Measurements from ENCODE around the gene LARP4B.

LARP4B gene

GRCh38 chr10:844552-844951, 87.0 kb downstream of the LARP4B start:
- no peak overlapping the region for H4K12ac ChIP-seq (ENCODE audit: low read depth, low read length)
- H3K4me3 ChIP-seq (ENCODE audit: low read depth, low read length), result no peak overlapping the region
- no peak for DNase-seq
- H2AFZ ChIP-seq (ENCODE audit: insufficient read depth, low read length, poor library complexity), result no peak overlapping the region
- no peak overlapping the region for H3K27ac ChIP-seq (ENCODE audit: low read depth, low read length)
- peaks cover 21 to 36% of the 10 kb centered on the region in 2 experiments for H3K36me3 ChIP-seq (ENCODE audit: control insufficient read depth in 1 of 2, insufficient read depth in 2 of 2, low read length in 2 of 2)
- no peak overlapping the region for H2BK120ac ChIP-seq (ENCODE audit: insufficient read depth, low read length, poor library complexity)
- H2AK5ac ChIP-seq (ENCODE audit: low read length), result no peak overlapping the region
- no peak overlapping the region for H3K4ac ChIP-seq (ENCODE audit: low read depth, low read length)
- no peak overlapping the region for H4K91ac ChIP-seq (ENCODE audit: low read depth, low read length)
- no CpG with 5 or more reads among the region's 8 CpGs for WGBS (ENCODE audit: extremely low coverage, insufficient coverage, insufficient read length)
- no peak overlapping the region for H2BK12ac ChIP-seq (ENCODE audit: low read length)
- no peaks in the 10 kb centered on the region for H3K79me2 ChIP-seq (ENCODE audit: control insufficient read depth, insufficient read depth, low read length, poor library complexity)
- peaks cover 6 to 10% of the 10 kb centered on the region in 2 experiments for H3K4me1 ChIP-seq (ENCODE audit: control insufficient read depth in 1 of 2, insufficient read depth in 2 of 2, low read length in 2 of 2)
- H3K9ac ChIP-seq (ENCODE audit: low read length), result no peak overlapping the region
- no peak overlapping the region for H2BK5ac ChIP-seq (ENCODE audit: low read depth, low read length, poor library complexity)
- H3K27me3 ChIP-seq (ENCODE audit: insufficient read depth, low read length), result no peaks in the 10 kb centered on the region
- H3K23ac ChIP-seq (ENCODE audit: low read length), result no peak overlapping the region
- H3K4me2 ChIP-seq (ENCODE audit: low read length), result no peak overlapping the region
- no peaks in the 10 kb centered on the region for H3K9me3 ChIP-seq (ENCODE audit: insufficient read depth, low read depth, low read length)
- H3K79me1 ChIP-seq (ENCODE audit: low read length), result peaks cover 2% of the 10 kb centered on the region
- no peak overlapping the region for H3K14ac ChIP-seq (ENCODE audit: low read length)
- H3K18ac ChIP-seq (ENCODE audit: low read length), result no peak overlapping the region
- no peak overlapping the region for H4K8ac ChIP-seq (ENCODE audit: low read depth, low read length)

DNA sequence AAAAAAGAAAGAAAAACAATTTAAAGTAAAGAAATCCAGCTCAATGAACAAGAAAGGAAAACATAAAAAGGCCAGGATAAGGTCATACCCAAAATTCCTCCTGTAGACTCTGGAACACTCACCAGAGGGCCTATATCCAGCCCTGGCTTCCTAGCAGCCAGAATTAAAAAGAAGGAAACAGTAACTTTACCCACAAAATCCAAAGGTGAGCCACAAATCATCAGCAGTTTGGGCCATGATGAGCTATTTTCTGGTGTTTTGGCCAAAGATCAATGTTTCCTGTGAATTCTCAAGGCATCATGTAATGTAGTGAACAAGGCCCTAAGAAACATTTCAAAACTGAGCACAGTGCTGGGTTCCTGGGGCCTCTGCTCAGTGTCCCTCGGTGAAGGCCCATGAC, 87.8 kb downstream of the LARP4B start:
- Histone ChIP-seq H4K8ac (ENCODE audit: low read depth, low read length) (no peak overlapping the region), H3K36me3 (ENCODE audit: control insufficient read depth in 1 of 2, insufficient read depth in 2 of 2, low read length in 2 of 2) (peaks cover 22 to 37% of the 10 kb centered on the region in 2 experiments), H4K12ac (ENCODE audit: low read depth, low read length) (peak overlapping the region; percentile 39), H3K18ac (ENCODE audit: low read length) (peak overlapping the region; percentile 7), H3K27me3 (ENCODE audit: insufficient read depth, low read length) (no peaks in the 10 kb centered on the region), H3K79me2 (ENCODE audit: control insufficient read depth, insufficient read depth, low read length, poor library complexity) (no peaks in the 10 kb centered on the region), H3K4me2 (ENCODE audit: low read length) (no peak overlapping the region), H3K27ac (ENCODE audit: low read depth, low read length) (no peak overlapping the region), H4K91ac (ENCODE audit: low read depth, low read length) (no peak overlapping the region), H3K23ac (ENCODE audit: low read length) (no peak overlapping the region), H2AK5ac (ENCODE audit: low read length) (no peak overlapping the region), H3K79me1 (ENCODE audit: low read length) (peaks cover 2% of the 10 kb centered on the region), H2AFZ (ENCODE audit: insufficient read depth, low read length, poor library complexity) (no peak overlapping the region), H2BK120ac (ENCODE audit: insufficient read depth, low read length, poor library complexity) (no peak overlapping the region), H3K9ac (ENCODE audit: low read length) (no peak overlapping the region), H3K4me3 (ENCODE audit: low read depth, low read length) (no peak overlapping the region), H3K9me3 (ENCODE audit: insufficient read depth, low read depth, low read length) (no peaks in the 10 kb centered on the region), H3K4me1 (ENCODE audit: control insufficient read depth in 1 of 2, insufficient read depth in 2 of 2, low read length in 2 of 2) (peaks cover 6 to 10% of the 10 kb centered on the region in 2 experiments), H3K14ac (ENCODE audit: low read length) (no peak overlapping the region), H2BK12ac (ENCODE audit: low read length) (peak overlapping the region; percentile 6), H2BK5ac (ENCODE audit: low read depth, low read length, poor library complexity) (no peak overlapping the region), H3K4ac (ENCODE audit: low read depth, low read length) (no peak overlapping the region)
- DNase-seq, result no peak
- no CpG with 5 or more reads among the region's 1 CpG for WGBS (ENCODE audit: extremely low coverage, insufficient coverage, insufficient read length)

DNA sequence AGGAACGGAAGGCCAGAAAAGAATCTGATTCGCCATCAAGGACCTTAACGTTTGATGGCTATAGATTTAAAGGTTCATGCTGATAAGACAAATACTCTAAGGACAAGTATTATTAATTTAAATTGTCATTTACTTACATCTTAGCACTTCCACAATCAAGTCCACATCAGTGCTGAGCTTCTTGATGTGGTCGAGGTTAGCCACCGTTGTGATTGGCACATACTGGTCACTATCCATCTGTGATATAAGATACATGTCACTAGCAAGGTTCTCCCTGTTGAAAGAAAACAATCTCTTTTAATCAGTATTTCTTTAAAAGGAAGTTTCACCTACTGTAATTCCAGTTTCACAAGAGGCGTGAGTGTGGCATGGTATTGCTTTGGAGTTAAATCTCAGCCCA, 88.7 kb downstream of the LARP4B start:
- Histone ChIP-seq H4K91ac (ENCODE audit: low read depth, low read length) (no peak overlapping the region), H3K27me3 (ENCODE audit: insufficient read depth, low read length) (no peaks in the 10 kb centered on the region), H3K4me2 (ENCODE audit: low read length) (no peak overlapping the region), H3K18ac (ENCODE audit: low read length) (no peak overlapping the region), H2AK5ac (ENCODE audit: low read length) (no peak overlapping the region), H3K14ac (ENCODE audit: low read length) (no peak overlapping the region), H3K79me2 (ENCODE audit: control insufficient read depth, insufficient read depth, low read length, poor library complexity) (no peaks in the 10 kb centered on the region), H3K9me3 (ENCODE audit: insufficient read depth, low read depth, low read length) (no peaks in the 10 kb centered on the region), H2AFZ (ENCODE audit: insufficient read depth, low read length, poor library complexity) (no peak overlapping the region), H3K79me1 (ENCODE audit: low read length) (peaks cover 2% of the 10 kb centered on the region), H2BK5ac (ENCODE audit: low read depth, low read length, poor library complexity) (no peak overlapping the region), H2BK12ac (ENCODE audit: low read length) (no peak overlapping the region), H2BK120ac (ENCODE audit: insufficient read depth, low read length, poor library complexity) (no peak overlapping the region), H3K36me3 (ENCODE audit: control insufficient read depth in 1 of 2, insufficient read depth in 2 of 2, low read length in 2 of 2) (peaks cover 22 to 36% of the 10 kb centered on the region in 2 experiments), H3K4me3 (ENCODE audit: low read depth, low read length) (no peak overlapping the region), H3K9ac (ENCODE audit: low read length) (no peak overlapping the region), H4K8ac (ENCODE audit: low read depth, low read length) (no peak overlapping the region), H3K23ac (ENCODE audit: low read length) (no peak overlapping the region), H3K4ac (ENCODE audit: low read depth, low read length) (no peak overlapping the region), H3K27ac (ENCODE audit: low read depth, low read length) (no peak overlapping the region), H3K4me1 (ENCODE audit: control insufficient read depth in 1 of 2, insufficient read depth in 2 of 2, low read length in 2 of 2) (peaks cover 6 to 10% of the 10 kb centered on the region in 2 experiments), H4K12ac (ENCODE audit: low read depth, low read length) (no peak overlapping the region)
- no CpG with 5 or more reads among the region's 6 CpGs for WGBS (ENCODE audit: extremely low coverage, insufficient coverage, insufficient read length)
- no peak for DNase-seq

GRCh38 chr10:841535-841934, 90.0 kb downstream of the LARP4B start:
- DNase-seq, result no peak
- Histone ChIP-seq H2BK5ac (ENCODE audit: low read depth, low read length, poor library complexity) (no peak overlapping the region), H3K4ac (ENCODE audit: low read depth, low read length) (no peak overlapping the region), H3K4me3 (ENCODE audit: low read depth, low read length) (no peak overlapping the region), H2AFZ (ENCODE audit: insufficient read depth, low read length, poor library complexity) (no peak overlapping the region), H3K18ac (ENCODE audit: low read length) (no peak overlapping the region), H3K14ac (ENCODE audit: low read length) (no peak overlapping the region), H3K36me3 (ENCODE audit: control insufficient read depth in 1 of 2, insufficient read depth in 2 of 2, low read length in 2 of 2) (peaks cover 22 to 35% of the 10 kb centered on the region in 2 experiments), H3K79me2 (ENCODE audit: control insufficient read depth, insufficient read depth, low read length, poor library complexity) (no peaks in the 10 kb centered on the region), H3K9ac (ENCODE audit: low read length) (no peak overlapping the region), H2BK12ac (ENCODE audit: low read length) (no peak overlapping the region), H4K91ac (ENCODE audit: low read depth, low read length) (no peak overlapping the region), H4K12ac (ENCODE audit: low read depth, low read length) (no peak overlapping the region), H2BK120ac (ENCODE audit: insufficient read depth, low read length, poor library complexity) (no peak overlapping the region), H3K4me2 (ENCODE audit: low read length) (no peak overlapping the region), H3K27me3 (ENCODE audit: insufficient read depth, low read length) (no peaks in the 10 kb centered on the region), H2AK5ac (ENCODE audit: low read length) (no peak overlapping the region), H3K9me3 (ENCODE audit: insufficient read depth, low read depth, low read length) (no peaks in the 10 kb centered on the region), H3K4me1 (ENCODE audit: control insufficient read depth in 1 of 2, insufficient read depth in 2 of 2, low read length in 2 of 2) (peaks cover 6 to 10% of the 10 kb centered on the region in 2 experiments), H3K23ac (ENCODE audit: low read length) (no peak overlapping the region), H4K8ac (ENCODE audit: low read depth, low read length) (no peak overlapping the region), H3K79me1 (ENCODE audit: low read length) (peaks cover 2% of the 10 kb centered on the region), H3K27ac (ENCODE audit: low read depth, low read length) (no peak overlapping the region)
- no CpG with 5 or more reads among the region's 5 CpGs for WGBS (ENCODE audit: extremely low coverage, insufficient coverage, insufficient read length)
